Naive thymus-derived CD4-positive, alpha-beta T cell (primary cell): ENCODE data around the gene BTBD3. TPM values are rescaled to one million over a fixed set of nuclear protein-coding genes. Genes with fewer than 3 reads are reported as not detected.

Experiments used
- ATAC-seq: fragments of 150-1000 bp; cut with Tn5 transposase; 2 replicates; pipeline ENCODE4 v1.10.0; 2021; ENCODE audit warnings: mild to moderate bottlenecking, moderate library complexity
- CTCF ChIA-PET: fragments of 350-600 bp; sonication (Branson Sonifier 250); formaldehyde crosslinking; loops from one replicate; lab custom pipeline; 2021; ENCODE audit warnings: antibody characterized with exemption; lab: Charles Lee
- POLR2A ChIA-PET: fragments of 350-600 bp; sonication (Branson Sonifier 250); formaldehyde crosslinking; loops from one replicate; lab custom pipeline; 2021; ENCODE audit warnings: antibody characterized with exemption, inconsistent platforms; lab: Charles Lee
- DNase-seq, 9 donors: peaks; one replicate each; pipeline versions ENCODE4 v3.0.0 to v3.0.0-alpha.2; 2020 to 2022; ENCODE audit warnings: mixed read lengths in 1 of 9
- H3K27ac ChIP-seq: one replicate; pipeline ENCODE4 v1.7.0; 2013; ENCODE audit warnings: mild to moderate bottlenecking, low read depth, low read length, moderate library complexity
- H3K27me3 ChIP-seq, 2 donors: one replicate each; pipeline ENCODE4 v1.7.0; 2013; ENCODE audit warnings: low read length in 2 of 2, mild to moderate bottlenecking in 2 of 2, moderate library complexity in 2 of 2; ENCODE audit not compliant: control insufficient read depth in 2 of 2, insufficient read depth in 2 of 2
- H3K36me3 ChIP-seq, 3 experiments: 1 replicate in 2 of 3; 2 replicates in 1 of 3; pipeline ENCODE4 v1.7.0; 2013; ENCODE audit warnings: low read length in 3 of 3, mild to moderate bottlenecking in 3 of 3, moderate library complexity in 1 of 3; ENCODE audit not compliant: insufficient read depth in 3 of 3, control insufficient read depth in 2 of 3
- H3K4me1 ChIP-seq, 2 donors: one replicate each; pipeline ENCODE4 v1.7.0; 2013; ENCODE audit warnings: low read length in 2 of 2, mild to moderate bottlenecking in 2 of 2, moderate library complexity in 1 of 2; ENCODE audit not compliant: control insufficient read depth in 2 of 2, insufficient read depth in 2 of 2
- H3K4me3 ChIP-seq: 2 replicates; pipeline ENCODE4 v1.7.0; 2013; ENCODE audit warnings: mild to moderate bottlenecking, low read length
- H3K9me3 ChIP-seq, 3 experiments: 1 replicate in 2 of 3; 2 replicates in 1 of 3; pipeline ENCODE4 v1.7.0; 2013; ENCODE audit warnings: low read length in 3 of 3; ENCODE audit not compliant: control insufficient read depth in 2 of 3
- H3K27ac Mint-ChIP-seq, 9 donors: one replicate each; pipeline ENCODE4 v1.8.0; 2020 to 2022; ENCODE audit warnings: mixed read lengths in 9 of 9, mild to moderate bottlenecking in 8 of 9, moderate library complexity in 5 of 9, inconsistent platforms in 2 of 9
- H3K27me3 Mint-ChIP-seq, 5 donors: one replicate each; pipeline ENCODE4 v1.8.0; 2021 to 2022; ENCODE audit warnings: mixed read lengths in 5 of 5, mild to moderate bottlenecking in 1 of 5
- H3K36me3 Mint-ChIP-seq, 5 donors: one replicate each; pipeline ENCODE4 v1.8.0; 2020 to 2022; ENCODE audit warnings: mixed read lengths in 5 of 5, mild to moderate bottlenecking in 3 of 5, inconsistent platforms in 1 of 5
- H3K4me1 Mint-ChIP-seq, 7 donors: one replicate each; pipeline ENCODE4 v1.8.0; 2020 to 2022; ENCODE audit warnings: mixed read lengths in 7 of 7, mild to moderate bottlenecking in 3 of 7, inconsistent platforms in 1 of 7
- H3K4me3 Mint-ChIP-seq, 10 donors: one replicate each; pipeline ENCODE4 v1.8.0; 2020 to 2022; ENCODE audit warnings: mild to moderate bottlenecking in 10 of 10, mixed read lengths in 10 of 10, moderate library complexity in 6 of 10, inconsistent platforms in 2 of 10
- H3K9me3 Mint-ChIP-seq, 11 donors: one replicate each; pipeline ENCODE4 v1.8.0; 2020 to 2022; ENCODE audit warnings: mixed read lengths in 11 of 11, mild to moderate bottlenecking in 4 of 11, inconsistent platforms in 1 of 11, moderate library complexity in 1 of 11
- intact Hi-C, 2 donors: fragments of 100-400 bp; cut with micrococcal nuclease; formaldehyde crosslinking; loops; one replicate each; pipeline ENCODE4 v1.15.1; 2023
- polyA plus RNA-seq, 2 donors: library from polyadenylated mRNA; unstranded; fragments of 300-500 nt; fragmentation: Illumina TruSeq; gene quantifications; one replicate each; pipeline ENCODE4 v1.2.3, GENCODE V29; 2021
- total RNA-seq, 6 experiments: library from RNA in 5 of 6; stranded (reverse) in 5 of 6; gene quantifications; 1 replicate in 5 of 6; 2 replicates in 1 of 6; pipeline ENCODE4 v1.2.3 and lab custom pipeline; 2021 to 2026

Gene BTBD3
- total and polyA plus RNA-seq, 7 experiments from 2014 or later: 1.6 to 6.1 (median 2.0) TPM

DNA sequence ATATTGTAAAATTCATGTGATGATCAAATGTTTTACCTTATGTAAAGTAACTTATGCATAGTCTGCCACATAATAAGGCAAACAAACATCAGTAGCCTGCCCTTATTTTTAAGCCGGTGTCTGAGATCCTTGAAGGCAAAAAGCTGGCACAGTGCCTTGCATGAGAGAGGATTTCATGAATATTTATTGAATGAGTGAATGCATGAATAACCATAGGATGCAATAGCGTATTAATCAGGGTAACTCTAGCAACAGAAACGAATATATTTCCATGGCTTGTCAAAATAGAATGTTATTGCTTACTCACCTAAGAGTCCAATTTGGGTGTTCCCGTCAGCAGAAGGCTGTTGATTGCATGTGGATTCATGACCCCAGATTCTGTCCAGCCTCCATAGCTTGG lies 34.9 kb downstream of the BTBD3 start:
- H3K27me3 Mint-ChIP-seq: peaks cover 0 to 8% (median 0%) of the 10 kb centered on the region in 5 donors
- H3K36me3 Mint-ChIP-seq: no peaks in the 10 kb centered on the region
- H3K4me1 Mint-ChIP-seq: no peaks in the 10 kb centered on the region
- Histone ChIP-seq H3K4me3 (no peak overlapping the region), H3K36me3 (no peaks in the 10 kb centered on the region), H3K4me1 (no peaks in the 10 kb centered on the region), H3K9me3 (peaks cover 0 to 5% (median 0%) of the 10 kb centered on the region in 3 experiments), H3K27ac (no peak overlapping the region), H3K27me3 (no peaks in the 10 kb centered on the region)
- intact Hi-C loops: no loop called here
- ChIA-PET POLR2A (no interaction called here), CTCF (no interaction called here)
- H3K27ac Mint-ChIP-seq: no peak overlapping the region
- ATAC-seq (no peak), DNase-seq (no peak)
- H3K9me3 Mint-ChIP-seq: peaks cover 0 to 12% (median 7%) of the 10 kb centered on the region in 11 donors
- no peak overlapping the region for H3K4me3 Mint-ChIP-seq

GRCh38 chr20:11957911-11958310 lies 40.2 kb downstream of the BTBD3 start:
- H3K4me3 Mint-ChIP-seq: no peak overlapping the region
- Histone ChIP-seq H3K27ac (no peak overlapping the region), H3K4me3 (no peak overlapping the region), H3K27me3 (no peaks in the 10 kb centered on the region), H3K36me3 (no peaks in the 10 kb centered on the region), H3K4me1 (no peaks in the 10 kb centered on the region), H3K9me3 (peaks cover 0 to 5% (median 0%) of the 10 kb centered on the region in 3 experiments)
- DNase-seq: no peak
- no peaks in the 10 kb centered on the region for H3K36me3 Mint-ChIP-seq
- peaks cover 0 to 14% (median 7%) of the 10 kb centered on the region in 11 donors for H3K9me3 Mint-ChIP-seq
- no peak for ATAC-seq
- ChIA-PET POLR2A (no interaction called here), CTCF (no interaction called here)
- H3K4me1 Mint-ChIP-seq: peaks cover 0 to 4% (median 3%) of the 10 kb centered on the region in 7 donors
- intact Hi-C loops: no loop called here
- H3K27me3 Mint-ChIP-seq: peaks cover 0 to 13% (median 5%) of the 10 kb centered on the region in 5 donors
- H3K27ac Mint-ChIP-seq: no peak overlapping the region

DNA sequence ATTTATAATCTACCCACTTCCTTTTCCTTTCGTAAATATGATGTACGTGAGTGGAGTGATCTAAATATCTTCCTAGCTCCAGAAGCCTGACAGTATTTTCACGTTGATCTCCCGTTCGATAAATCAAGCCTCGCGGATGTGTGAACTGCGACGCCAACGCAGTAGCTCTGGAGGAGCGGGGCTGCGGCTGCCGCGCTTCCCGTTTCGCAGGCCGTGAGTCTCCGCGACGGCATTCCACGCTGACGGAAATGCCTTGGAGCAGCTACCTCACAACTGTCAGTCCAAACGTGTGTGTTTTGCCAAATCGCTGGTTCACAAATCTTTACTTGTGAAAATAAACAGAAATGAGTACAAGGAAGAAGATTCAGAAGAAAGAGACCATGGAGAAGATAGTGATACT lies 41.2 kb downstream of the BTBD3 start:
- Mint-ChIP-seq H3K27me3 (peaks cover 0 to 13% (median 5%) of the 10 kb centered on the region in 5 donors), H3K36me3 (no peaks in the 10 kb centered on the region), H3K9me3 (peaks cover 0 to 17% (median 6%) of the 10 kb centered on the region in 11 donors), H3K4me3 (peak overlapping the region in 8 of 10 donors; percentile 8 to 72 (median 36)), H3K4me1 (peaks cover 0 to 4% (median 3%) of the 10 kb centered on the region in 7 donors), H3K27ac (no peak overlapping the region)
- Histone ChIP-seq H3K27me3 (no peaks in the 10 kb centered on the region), H3K9me3 (peaks cover 0 to 5% (median 0%) of the 10 kb centered on the region in 3 experiments), H3K4me1 (no peaks in the 10 kb centered on the region), H3K27ac (no peak overlapping the region), H3K4me3 (no peak overlapping the region), H3K36me3 (no peaks in the 10 kb centered on the region)
- ATAC-seq (no peak), DNase-seq (no peak)
- ChIA-PET CTCF (interaction anchor here (0.6 kb wide), 2 partner anchors 10 to 67 kb away, joined by 4 to 5 read pairs; no protein-coding TSS in a partner anchor), POLR2A (no interaction called here)
- intact Hi-C loops: no loop called here

GRCh38 chr20:11965602-11966001 lies 47.9 kb downstream of the BTBD3 start:
- Histone ChIP-seq H3K4me1 (no peaks in the 10 kb centered on the region), H3K36me3 (no peaks in the 10 kb centered on the region), H3K9me3 (no peaks in the 10 kb centered on the region), H3K27ac (no peak overlapping the region), H3K27me3 (no peaks in the 10 kb centered on the region), H3K4me3 (no peak overlapping the region)
- POLR2A ChIA-PET: no interaction called here
- Mint-ChIP-seq H3K9me3 (peaks cover 0 to 5% (median 0%) of the 10 kb centered on the region in 11 donors), H3K4me3 (no peak overlapping the region), H3K36me3 (no peaks in the 10 kb centered on the region), H3K27me3 (no peaks in the 10 kb centered on the region), H3K27ac (no peak overlapping the region), H3K4me1 (no peaks in the 10 kb centered on the region)
- ATAC-seq (no peak), DNase-seq (no peak)
- CTCF ChIA-PET: no interaction called here
- intact Hi-C loops: no loop called here

DNA sequence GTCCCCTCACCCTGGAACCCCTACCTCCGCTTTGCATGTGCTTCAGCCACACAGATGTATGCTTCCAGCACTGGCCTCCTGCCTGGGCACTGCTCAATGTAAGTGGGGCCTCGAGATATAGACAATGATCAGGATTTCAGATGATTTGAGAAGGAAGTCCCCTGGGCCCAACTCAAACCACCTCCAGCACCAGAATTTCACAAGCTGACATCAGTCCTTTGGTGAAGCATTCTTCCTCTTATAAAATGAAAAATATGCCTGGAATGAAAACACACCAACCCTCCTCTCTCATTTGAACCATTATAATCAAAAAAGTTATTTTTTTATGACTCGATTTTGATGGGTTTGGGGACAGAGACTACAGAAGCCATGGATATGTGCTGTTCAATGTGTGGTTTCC lies 48.5 kb downstream of the BTBD3 start:
- no peaks in the 10 kb centered on the region for H3K36me3 Mint-ChIP-seq
- intact Hi-C loops: no loop called here
- H3K9me3 Mint-ChIP-seq: peaks cover 0 to 5% (median 0%) of the 10 kb centered on the region in 11 donors
- DNase-seq (no peak), ATAC-seq (no peak)
- H3K4me3 Mint-ChIP-seq: no peak overlapping the region
- H3K4me1 ChIP-seq: no peaks in the 10 kb centered on the region
- no peaks in the 10 kb centered on the region for H3K4me1 Mint-ChIP-seq
- no peak overlapping the region for H3K27ac Mint-ChIP-seq
- no peak overlapping the region for H3K27ac ChIP-seq
- no peaks in the 10 kb centered on the region for H3K27me3 ChIP-seq
- POLR2A ChIA-PET: no interaction called here
- H3K36me3 ChIP-seq: no peaks in the 10 kb centered on the region
- no peaks in the 10 kb centered on the region for H3K27me3 Mint-ChIP-seq
- CTCF ChIA-PET: no interaction called here
- no peak overlapping the region for H3K4me3 ChIP-seq
- H3K9me3 ChIP-seq: no peaks in the 10 kb centered on the region

- no peak for ATAC-seq
- Histone ChIP-seq H3K4me1 (no peaks in the 10 kb centered on the region), H3K27ac (no peak overlapping the region), H3K4me3 (no peak overlapping the region), H3K9me3 (no peaks in the 10 kb centered on the region), H3K27me3 (no peaks in the 10 kb centered on the region), H3K36me3 (no peaks in the 10 kb centered on the region)
- ChIA-PET CTCF (no interaction called here), POLR2A (no interaction called here)
- Mint-ChIP-seq H3K4me1 (no peaks in the 10 kb centered on the region), H3K36me3 (no peaks in the 10 kb centered on the region), H3K9me3 (peaks cover 0 to 13% (median 0%) of the 10 kb centered on the region in 11 donors), H3K4me3 (no peak overlapping the region), H3K27me3 (peaks cover 0 to 7% (median 3%) of the 10 kb centered on the region in 5 donors), H3K27ac (no peak overlapping the region)
- intact Hi-C loops: no loop called here
- no peak for DNase-seq
Measured at GRCh38 chr20:11970243-11970836, 52.6 kb downstream of the BTBD3 start.

DNA sequence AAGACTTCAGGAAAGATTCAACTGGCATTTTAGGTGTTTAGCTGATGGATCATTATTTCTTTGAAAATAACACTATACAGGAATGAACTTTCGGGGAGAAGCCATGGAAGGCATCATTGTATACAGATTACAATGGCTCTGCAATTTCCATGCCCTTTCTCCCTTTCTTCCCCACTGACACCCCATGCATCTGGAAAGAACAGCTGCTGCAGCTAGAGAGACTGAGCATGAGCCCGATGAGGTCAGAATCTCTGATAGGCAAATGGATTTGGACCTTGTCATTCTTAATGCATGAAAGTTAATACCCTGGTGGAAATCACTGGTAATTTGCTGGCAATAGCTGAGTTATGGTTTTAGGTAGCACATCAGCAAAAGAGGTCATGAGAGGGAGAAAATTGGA lies 54.8 kb downstream of the BTBD3 start:
- intact Hi-C loops: no loop called here
- no peak overlapping the region for H3K4me3 ChIP-seq
- no peak overlapping the region for H3K4me3 Mint-ChIP-seq
- no peak for DNase-seq
- H3K36me3 Mint-ChIP-seq: no peaks in the 10 kb centered on the region
- H3K9me3 Mint-ChIP-seq: peaks cover 0 to 17% (median 0%) of the 10 kb centered on the region in 11 donors
- no peaks in the 10 kb centered on the region for H3K9me3 ChIP-seq
- no peaks in the 10 kb centered on the region for H3K4me1 ChIP-seq
- H3K27ac Mint-ChIP-seq: no peak overlapping the region
- POLR2A ChIA-PET: no interaction called here
- H3K36me3 ChIP-seq: no peaks in the 10 kb centered on the region
- no peaks in the 10 kb centered on the region for H3K27me3 ChIP-seq
- H3K27ac ChIP-seq: no peak overlapping the region
- peaks cover 0 to 7% (median 3%) of the 10 kb centered on the region in 5 donors for H3K27me3 Mint-ChIP-seq
- no peak for ATAC-seq
- CTCF ChIA-PET: no interaction called here
- no peaks in the 10 kb centered on the region for H3K4me1 Mint-ChIP-seq
